OCI-LY7 (cell line): ENCODE results near the gene HAT1. TPM values are rescaled to one million over a fixed set of nuclear protein-coding genes. Genes with fewer than 3 reads are reported as not detected.

ENCODE experiments used
- BruUV-seq: library from RNA; stranded (reverse); fragments of 400-500 nt; replicated peaks from 2 replicates; lab custom pipeline; 2021; lab: Mats Ljungman, UMichigan
- CTCF ChIA-PET: fragments of 300-600 bp; sonication (Branson Sonifier 250); formaldehyde crosslinking; loops from one replicate; lab custom pipeline; 2022; ENCODE audit warnings: antibody characterized with exemption; ENCODE audit not compliant: unreplicated experiment; lab: Charles Lee
- POLR2A ChIA-PET: fragments of 300-600 bp; sonication (Branson Sonifier 250); formaldehyde crosslinking; loops from one replicate; lab custom pipeline; 2022; ENCODE audit warnings: antibody characterized with exemption; lab: Charles Lee
- DNase-seq: peaks from one replicate; pipeline ENCODE4 v3.0.0-alpha.2; 2015; ENCODE audit warnings: low spot score
- H2AFZ ChIP-seq: fragments of 200-600 bp; sonication (generic), shearing (Covaris generic); 2 replicates; pipeline ENCODE4 v1.6.1; 2014; ENCODE audit warnings: mild to moderate bottlenecking, antibody characterized with exemption, low read length, moderate library complexity
- H3K27ac ChIP-seq: fragments of 200-600 bp; sonication (generic); 2 replicates; pipeline ENCODE4 v1.5.1; 2014; ENCODE audit warnings: mixed run types, low read depth, mild to moderate bottlenecking, moderate library complexity, low read length, inconsistent platforms; ENCODE audit not compliant: poor library complexity, severe bottlenecking
- H3K36me3 ChIP-seq: fragments of 200-600 bp; sonication (generic); 2 replicates; pipeline ENCODE4 v1.6.1; 2014; ENCODE audit warnings: mild to moderate bottlenecking, antibody characterized with exemption, low read length, moderate library complexity, mixed read lengths; ENCODE audit not compliant: insufficient read depth
- H3K4me1 ChIP-seq: fragments of 200-600 bp; sonication (generic); 2 replicates; pipeline ENCODE4 v1.5.1; 2014; ENCODE audit warnings: mild to moderate bottlenecking, low read length; ENCODE audit not compliant: insufficient read depth, poor library complexity, severe bottlenecking
- H3K4me2 ChIP-seq: fragments of 200-600 bp; sonication (generic); 2 replicates; pipeline ENCODE4 v1.6.1; 2014; ENCODE audit warnings: mild to moderate bottlenecking, low read length
- H3K4me3 ChIP-seq: fragments of 200-600 bp; sonication (generic); 2 replicates; pipeline ENCODE4 v1.5.1; 2014; ENCODE audit warnings: mild to moderate bottlenecking, low read depth, low read length; ENCODE audit not compliant: poor library complexity, severe bottlenecking
- H3K79me2 ChIP-seq: fragments of 200-600 bp; sonication (generic); 2 replicates; pipeline ENCODE4 v1.6.1; 2016; ENCODE audit warnings: low read depth, mild to moderate bottlenecking, low read length, moderate library complexity, mixed read lengths; ENCODE audit not compliant: insufficient read depth
- H3K9me2 ChIP-seq: fragments of 200-600 bp; sonication (generic); 2 replicates; pipeline ENCODE4 v1.6.1; 2016; ENCODE audit warnings: mild to moderate bottlenecking, low read length, mixed read lengths; ENCODE audit not compliant: insufficient read depth
- H3K9me3 ChIP-seq: fragments of 200-600 bp; sonication (generic); 2 replicates; pipeline ENCODE4 v1.6.1; 2014; ENCODE audit warnings: mild to moderate bottlenecking, mixed run types, low read length, mixed read lengths
- H4K20me1 ChIP-seq: fragments of 200-600 bp; sonication (generic); 2 replicates; pipeline ENCODE4 v1.6.1; 2014; ENCODE audit warnings: mild to moderate bottlenecking, antibody characterized with exemption, low read length, moderate library complexity, mixed read lengths; ENCODE audit not compliant: insufficient read depth
- CTCF ChIP-seq: fragments of 200-600 bp; sonication (generic); conservative IDR thresholded peaks from 2 replicates; pipeline ENCODE4 v1.5.1; 2014; ENCODE audit warnings: mild to moderate bottlenecking, antibody characterized with exemption, low read length, moderate library complexity, mixed read lengths
- EZH2phosphoT487 ChIP-seq: fragments of 200-600 bp; sonication (generic); IDR thresholded peaks from 2 replicates; pipeline ENCODE4 v1.6.1; 2018; ENCODE audit warnings: low read depth, borderline replicate concordance, mild to moderate bottlenecking, mixed run types, antibody characterized with exemption, low read length, moderate library complexity, mixed read lengths
- intact Hi-C: fragments of 100-400 bp; cut with micrococcal nuclease; formaldehyde crosslinking; loops from one replicate; pipeline ENCODE4 v1.10.0; 2022; ENCODE audit not compliant: unreplicated experiment
- total RNA-seq, 2 experiments: library from RNA; depleted of rRNA in 1 of 2; stranded (reverse); fragments of >200 nt in 1 of 2; shearing (Covaris generic) in 1 of 2; gene quantifications; 2 replicates each; pipeline ENCODE4 v1.2.3, GENCODE V29; 2014 to 2022

HAT1 gene
- total RNA-seq, 2 experiments from 2014 or later: 77.5 to 96.5 TPM

- Histone ChIP-seq H3K36me3 (no peaks in the 10 kb centered on the region), H2AFZ (no peak overlapping the region), H3K4me2 (peak overlapping the region; percentile 1; the same call in 1 of the 2 replicates), H3K79me2 (no peaks in the 10 kb centered on the region), H3K4me1 (peaks cover 3% of the 10 kb centered on the region), H3K9me3 (no peaks in the 10 kb centered on the region), H3K27ac (no peak overlapping the region), H4K20me1 (no peaks in the 10 kb centered on the region), H3K4me3 (no peak overlapping the region), H3K9me2 (no peaks in the 10 kb centered on the region)
- ChIA-PET CTCF (no interaction called here), POLR2A (interaction anchor here (0.7 kb wide), 1 partner anchor 930 kb away, joined by 3 read pairs; no protein-coding TSS in a partner anchor)
- BruUV-seq: no TSS peak
- DNase-seq: peak; percentile 36
- intact Hi-C loops: no loop called here
- no peak for TF ChIP-seq CTCF
Measured at GRCh38 chr2:172013396-172013795, 91.1 kb downstream of the HAT1 start.

- no peak overlapping the region for H2AFZ ChIP-seq
- TSS peak; percentile 32 for BruUV-seq
- TF ChIP-seq EZH2phosphoT487 (no peak), CTCF (no peak)
- ChIA-PET CTCF (no interaction called here), POLR2A (interaction anchor here (0.6 kb wide), 1 partner anchor 10 kb away, joined by 3 read pairs; no protein-coding TSS in a partner anchor)
- H3K4me1 ChIP-seq: no peaks in the 10 kb centered on the region
- H3K4me2 ChIP-seq: no peak overlapping the region
- no peaks in the 10 kb centered on the region for H3K36me3 ChIP-seq
- H3K9me3 ChIP-seq: no peaks in the 10 kb centered on the region
- intact Hi-C loops: no loop called here
- H3K79me2 ChIP-seq: no peaks in the 10 kb centered on the region
- no peak overlapping the region for H3K4me3 ChIP-seq
- H4K20me1 ChIP-seq: no peaks in the 10 kb centered on the region
- H3K9me2 ChIP-seq: no peaks in the 10 kb centered on the region
- no peak overlapping the region for H3K27ac ChIP-seq
- no peak for DNase-seq
Measured at GRCh38 chr2:172021074-172021931, 99.0 kb downstream of the HAT1 start.

GRCh38 chr2:172021955-172022354, 99.7 kb downstream of the HAT1 start:
- intact Hi-C loops: no loop called here
- no peak overlapping the region for H3K4me3 ChIP-seq

More at GRCh38 chr2:172021955-172022354, 99.7 kb downstream of the HAT1 start:
- H3K79me2 ChIP-seq: no peaks in the 10 kb centered on the region
- H2AFZ ChIP-seq: no peak overlapping the region
- no peaks in the 10 kb centered on the region for H3K9me3 ChIP-seq
- no peaks in the 10 kb centered on the region for H3K4me1 ChIP-seq
- ChIA-PET POLR2A (interaction anchor here (0.7 kb wide), 2 partner anchors 12 to 88 kb away, joined by 3 read pairs; no protein-coding TSS in a partner anchor), CTCF (no interaction called here)
- H3K36me3 ChIP-seq: no peaks in the 10 kb centered on the region
- H3K9me2 ChIP-seq: no peaks in the 10 kb centered on the region
- H4K20me1 ChIP-seq: no peaks in the 10 kb centered on the region
- BruUV-seq: no TSS peak
- H3K27ac ChIP-seq: no peak overlapping the region
- H3K4me2 ChIP-seq: no peak overlapping the region
- DNase-seq: no peak
- TF ChIP-seq EZH2phosphoT487: no peak
- no peak for TF ChIP-seq CTCF
